Stimulated activated CD8-positive, alpha-beta memory T cell treated with anti-CD3 and anti-CD28 coated beads, Interleukin-12 subunit alpha, Interleukin-12 subunit beta, amount 100 ng/mL, for 24 hours (primary cell): Measurements from ENCODE around the gene SLIT1.

ENCODE experiments used
- DNase-seq: peaks from one replicate; pipeline ENCODE4 v3.0.0-alpha.2; 2020; ENCODE audit errors: extremely low read depth

SLIT1 gene

DNA sequence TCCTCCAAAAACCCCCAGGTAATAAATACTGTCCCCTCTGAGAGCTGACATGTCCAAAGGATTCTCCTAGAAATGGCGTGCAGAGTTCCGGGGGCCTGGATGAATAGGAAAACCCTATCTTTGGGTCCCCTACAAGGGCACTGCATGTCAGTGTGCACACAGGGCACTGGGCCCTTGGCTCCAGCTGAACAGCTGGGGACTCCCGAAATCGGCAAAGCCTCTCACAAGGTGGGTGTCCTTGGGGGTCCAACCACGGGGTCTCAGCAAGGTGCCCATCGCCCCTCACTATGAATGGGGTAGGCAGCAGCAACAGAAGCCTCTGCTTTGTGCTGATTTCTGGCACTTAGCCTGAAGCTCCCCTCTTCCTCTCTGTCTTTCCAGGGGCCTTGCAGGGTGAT is 46.1 kb downstream of the SLIT1 start:
- DNase-seq, result no peak

DNA sequence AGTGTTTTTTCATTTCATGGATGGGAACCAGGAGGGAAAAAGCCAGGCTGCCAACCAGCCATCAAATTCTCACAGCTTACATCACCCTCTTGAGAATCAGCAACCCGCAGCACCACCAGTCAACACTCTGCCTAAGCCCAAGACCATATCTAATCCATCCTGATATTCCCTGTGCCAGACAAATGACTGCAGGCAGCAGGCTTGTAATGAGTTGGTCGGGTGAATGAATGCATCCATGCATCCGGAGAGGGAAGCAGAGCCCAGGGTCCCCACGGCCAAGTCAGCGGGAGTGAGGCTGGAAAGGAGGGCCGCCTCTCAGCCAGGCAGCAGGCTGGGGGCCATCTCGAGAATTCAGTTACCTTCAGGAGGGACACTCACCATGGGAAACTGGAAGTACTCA is 46.9 kb downstream of the SLIT1 start:
- no peak for DNase-seq

DNA sequence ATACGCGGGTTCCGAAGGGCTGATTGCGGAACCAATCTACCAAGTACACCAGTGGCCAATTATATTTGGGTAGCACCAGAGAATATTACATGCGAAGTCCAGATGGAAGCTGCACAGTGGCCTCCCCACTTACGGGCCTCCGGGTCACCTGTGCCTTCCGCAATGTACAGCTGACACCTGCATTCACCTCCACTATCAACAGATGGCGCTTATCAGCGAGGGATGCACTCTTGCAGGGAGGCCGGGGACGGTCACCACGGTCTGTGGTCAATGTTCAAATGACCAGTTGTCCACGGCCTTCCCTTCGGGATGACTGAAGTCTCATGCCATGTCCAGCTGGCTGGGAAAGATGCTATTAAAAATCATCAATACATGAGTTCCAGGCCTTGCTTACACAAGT is 47.6 kb downstream of the SLIT1 start:
- DNase-seq, result no peak

DNA sequence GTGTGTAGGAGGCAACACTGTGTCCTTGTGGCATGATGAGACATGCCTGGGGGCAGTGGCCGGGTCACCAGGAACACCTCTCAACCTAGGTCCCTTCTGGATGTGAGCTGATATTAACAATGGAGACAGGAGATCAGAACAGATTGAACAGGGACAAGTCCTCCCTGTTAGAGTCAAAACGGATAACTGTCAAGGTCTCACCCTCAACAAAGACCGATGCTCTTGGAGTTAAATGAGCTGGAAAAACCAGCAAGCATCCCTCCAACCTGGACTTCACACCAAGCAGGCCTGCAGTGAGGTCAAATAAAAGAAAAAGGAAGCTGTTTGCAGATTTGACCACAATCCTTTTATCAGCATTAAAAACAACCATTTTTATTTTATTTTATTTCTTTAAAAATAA is 49.0 kb downstream of the SLIT1 start:
- DNase-seq, result no peak

DNA sequence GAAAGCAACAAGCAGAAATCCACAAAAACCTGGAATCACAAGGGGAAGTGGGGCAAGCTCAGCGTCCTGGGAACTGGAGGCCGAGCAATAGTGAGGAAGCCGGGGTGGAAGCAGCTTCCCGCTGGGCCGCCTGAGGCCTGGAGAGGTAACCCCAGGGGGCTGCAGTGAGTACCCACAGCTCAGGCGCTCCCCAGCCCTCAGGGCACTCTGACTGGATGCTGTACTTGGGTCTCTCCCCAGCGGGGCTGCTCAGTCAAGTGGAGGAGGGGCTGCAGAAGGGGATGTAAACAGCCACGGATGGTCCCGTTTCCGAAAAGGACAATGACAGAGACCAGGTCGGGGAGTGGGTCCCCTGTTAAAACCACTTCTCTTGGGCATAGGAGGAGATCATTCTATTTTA is 50.3 kb downstream of the SLIT1 start:
- no peak for DNase-seq

DNA sequence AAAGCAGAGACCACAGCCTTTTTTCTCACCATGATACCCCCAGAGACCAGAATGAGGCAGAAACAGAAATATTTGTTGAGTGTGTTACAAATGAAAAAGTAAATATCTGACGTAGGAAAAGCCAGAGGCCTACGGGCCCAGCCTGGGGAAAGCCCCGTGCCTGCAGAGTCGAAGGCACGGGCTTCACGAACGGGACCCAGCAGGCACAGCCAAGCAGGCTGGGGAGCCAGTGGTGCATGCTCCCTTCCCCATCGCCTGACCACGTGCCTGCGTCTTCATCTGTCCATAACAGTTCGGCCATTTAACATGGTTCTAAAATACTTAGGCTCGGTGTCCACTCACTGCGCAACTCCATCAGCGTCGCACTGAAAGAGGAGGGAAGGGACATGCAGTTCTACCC is 50.8 kb downstream of the SLIT1 start:
- no peak for DNase-seq

DNA sequence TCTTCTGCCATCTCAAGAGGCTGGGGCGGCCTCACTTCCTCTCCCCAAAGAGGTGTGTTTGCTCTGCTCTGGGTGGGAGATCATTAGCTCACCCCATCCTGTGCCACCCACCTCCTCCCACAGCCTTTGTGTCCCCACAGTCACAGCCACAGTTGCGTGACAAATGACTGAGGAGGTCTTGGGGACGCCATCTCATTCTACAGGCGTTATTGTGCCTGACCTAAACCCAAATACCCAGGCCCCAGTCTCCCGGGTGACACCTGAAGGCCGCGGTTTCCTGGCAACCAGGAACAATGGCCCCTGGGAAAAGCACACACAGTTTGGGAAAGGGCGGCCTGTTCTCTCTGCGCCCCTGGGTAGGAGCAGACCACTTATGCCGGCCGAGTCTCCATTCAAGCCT is 51.6 kb downstream of the SLIT1 start:
- DNase-seq, result no peak

DNA sequence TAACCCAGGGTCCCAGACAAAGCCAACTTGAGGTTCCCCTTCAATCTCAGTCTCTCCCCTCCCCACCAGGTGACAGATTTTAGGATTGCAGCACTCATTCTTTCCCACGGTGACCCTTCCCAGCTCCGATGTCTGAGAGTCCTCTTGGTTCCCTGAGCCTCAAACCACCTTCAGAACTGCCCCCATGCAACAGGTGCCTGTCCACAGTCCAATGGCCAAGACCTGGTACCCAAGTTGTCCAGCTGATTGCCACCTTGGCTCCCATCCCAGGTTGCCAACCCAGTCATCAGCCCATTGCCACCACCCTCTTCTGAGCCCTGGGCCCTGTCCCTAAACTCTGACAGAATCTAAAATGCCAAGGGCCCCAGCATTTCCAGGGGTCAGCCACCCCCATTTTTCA is 53.5 kb downstream of the SLIT1 start:
- DNase-seq, result no peak

DNA sequence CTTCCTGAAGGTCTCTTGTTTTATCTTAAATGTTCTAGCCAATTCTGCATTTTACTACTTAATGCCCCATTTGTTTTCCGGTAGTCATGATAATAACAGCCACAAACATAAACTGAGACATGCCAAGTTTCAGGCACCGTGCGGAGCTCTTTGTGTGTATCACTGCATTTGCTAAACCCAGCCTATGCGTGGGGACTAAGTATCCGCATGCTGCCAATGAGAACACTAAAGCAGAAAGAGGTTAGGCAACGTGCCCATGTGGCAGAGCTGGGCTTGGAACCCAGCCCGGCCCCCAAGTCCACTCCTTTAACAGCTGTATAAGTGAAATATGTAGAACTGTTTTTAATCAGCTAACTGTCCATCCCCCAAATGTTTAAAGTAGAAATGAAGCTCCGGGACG is 54.1 kb downstream of the SLIT1 start:
- DNase-seq, result no peak

DNA sequence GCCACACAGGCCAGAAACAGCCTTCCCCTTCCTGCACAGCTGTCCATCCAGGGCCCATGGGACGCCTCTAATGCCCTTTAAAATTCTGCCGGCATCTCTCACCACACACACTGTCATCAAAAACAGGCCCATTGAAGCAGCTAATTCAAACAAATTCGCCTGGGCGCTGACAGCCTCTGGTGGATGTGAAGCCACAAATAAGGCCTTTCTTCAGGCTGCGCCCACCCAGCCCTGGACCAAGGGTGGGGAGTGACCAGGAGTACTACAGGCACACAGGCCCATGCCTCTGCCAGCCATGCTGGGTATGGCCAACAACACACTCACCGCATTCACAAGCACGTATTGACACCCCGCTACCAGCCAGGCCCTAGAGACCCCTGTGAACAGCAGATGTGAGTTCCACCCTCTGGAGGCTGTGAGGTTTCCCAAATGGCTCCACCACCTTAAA is 54.6 kb downstream of the SLIT1 start:
- DNase-seq, result no peak

DNA sequence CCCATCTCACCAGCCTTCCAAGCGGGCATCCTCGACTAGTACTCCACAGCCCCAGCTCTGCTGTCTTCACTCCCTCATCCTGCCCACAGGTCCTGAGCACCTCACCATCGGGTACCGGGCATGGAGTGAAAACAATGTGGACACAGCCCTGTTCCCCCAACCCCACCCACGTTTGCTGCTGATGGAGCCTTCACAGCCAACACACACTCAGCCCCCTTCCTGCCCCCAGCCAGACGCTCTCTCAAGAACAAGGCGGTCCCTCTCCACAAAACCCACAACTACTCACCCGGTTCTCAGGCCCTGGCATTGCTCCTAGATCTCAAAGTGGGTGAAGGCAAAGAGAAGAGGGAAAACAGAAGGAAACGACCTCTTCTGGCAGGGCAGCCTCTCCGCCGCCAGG is 56.1 kb downstream of the SLIT1 start:
- DNase-seq, result no peak

DNA sequence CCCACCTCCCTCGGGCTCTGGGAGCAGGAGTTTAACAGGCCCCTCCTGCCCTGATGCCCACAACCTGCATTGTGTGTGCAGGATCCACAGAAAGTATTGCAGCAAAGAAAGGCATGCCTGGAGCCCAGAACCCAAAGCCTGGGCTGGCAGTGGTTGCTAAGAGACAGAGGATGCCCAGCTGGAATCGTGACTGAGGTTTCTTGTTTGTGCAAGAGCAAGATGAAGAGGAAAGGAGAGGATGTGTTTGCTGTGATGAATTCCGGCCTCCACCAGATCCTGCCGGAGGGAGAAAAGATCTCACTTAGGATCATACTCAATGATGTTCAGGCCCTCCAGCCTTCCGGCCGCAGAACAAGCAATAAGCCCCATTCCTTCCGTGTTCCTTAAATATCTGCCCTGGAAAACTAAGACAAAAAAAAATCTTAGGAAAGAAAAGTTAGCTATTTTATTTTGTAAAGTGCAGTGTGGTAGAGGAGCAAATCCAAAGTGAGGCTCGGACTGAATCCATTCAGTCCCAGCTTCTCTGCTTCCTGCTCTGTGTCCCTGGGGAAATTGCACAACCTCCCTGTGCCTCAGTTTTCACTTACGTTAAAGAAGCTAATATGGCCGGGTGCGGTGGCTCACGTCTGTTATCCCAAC is 57.1 kb downstream of the SLIT1 start:
- DNase-seq, result no peak

DNA sequence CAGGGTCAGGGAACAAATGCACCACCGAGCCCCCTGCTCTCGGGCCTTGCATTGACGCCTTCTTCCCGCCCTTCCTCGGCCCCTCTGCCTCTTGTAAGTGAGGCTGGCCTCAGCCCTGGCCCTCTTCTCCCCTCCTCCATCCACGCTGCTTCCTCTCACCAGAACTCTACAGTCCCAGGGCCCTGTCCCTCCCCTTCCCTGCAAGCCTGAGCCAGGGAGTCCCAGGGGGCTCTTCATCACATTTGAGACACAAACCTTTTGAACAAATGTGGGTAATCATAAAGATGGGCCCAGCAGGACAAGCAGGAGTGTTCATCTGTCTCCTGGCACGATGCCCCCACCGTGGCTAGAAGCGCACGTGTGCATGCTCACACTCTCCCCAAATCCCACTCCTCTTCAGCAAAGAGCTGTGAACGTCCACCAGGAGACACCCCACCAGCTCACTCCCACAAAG is 57.7 kb downstream of the SLIT1 start:
- DNase-seq, result no peak

DNA sequence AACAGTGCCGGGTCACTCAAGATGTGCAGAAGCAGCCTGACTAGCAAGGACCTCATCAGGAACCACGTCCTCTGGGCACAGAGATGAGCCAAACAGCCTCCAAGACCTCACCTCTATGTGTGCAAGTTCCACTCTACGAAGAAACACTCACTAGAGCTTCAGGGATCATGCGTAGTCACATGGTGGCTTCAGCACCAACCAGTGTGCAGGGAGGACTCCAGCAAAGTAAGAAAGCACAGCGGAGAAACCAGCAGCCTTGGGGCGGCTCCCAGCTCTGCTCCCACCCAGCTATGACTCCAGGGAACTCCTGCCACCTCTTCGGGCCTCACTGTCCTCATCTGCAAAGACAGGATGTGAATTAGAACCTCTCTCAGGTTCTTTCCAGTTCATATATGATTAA is 58.2 kb downstream of the SLIT1 start:
- no peak for DNase-seq

DNA sequence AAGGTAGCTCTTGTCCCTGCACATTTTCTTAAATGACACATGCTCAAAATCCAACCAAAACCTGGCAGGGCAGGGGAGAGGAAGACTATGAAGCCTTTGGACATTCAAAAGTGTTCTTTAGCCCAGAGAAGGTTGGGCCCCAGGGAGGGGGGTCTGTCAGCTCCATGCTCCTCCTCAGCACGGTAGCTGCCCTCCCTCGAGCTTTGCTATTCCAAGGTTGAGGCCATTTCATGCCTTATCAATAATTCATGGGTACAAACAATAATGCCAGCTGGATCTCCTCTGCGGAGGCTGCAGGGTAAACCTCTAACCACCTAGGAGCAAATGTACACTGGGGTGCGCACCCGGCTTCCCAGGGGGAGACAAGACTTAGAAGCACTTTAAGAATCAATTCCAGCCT is 61.5 kb downstream of the SLIT1 start:
- DNase-seq, result no peak

DNA sequence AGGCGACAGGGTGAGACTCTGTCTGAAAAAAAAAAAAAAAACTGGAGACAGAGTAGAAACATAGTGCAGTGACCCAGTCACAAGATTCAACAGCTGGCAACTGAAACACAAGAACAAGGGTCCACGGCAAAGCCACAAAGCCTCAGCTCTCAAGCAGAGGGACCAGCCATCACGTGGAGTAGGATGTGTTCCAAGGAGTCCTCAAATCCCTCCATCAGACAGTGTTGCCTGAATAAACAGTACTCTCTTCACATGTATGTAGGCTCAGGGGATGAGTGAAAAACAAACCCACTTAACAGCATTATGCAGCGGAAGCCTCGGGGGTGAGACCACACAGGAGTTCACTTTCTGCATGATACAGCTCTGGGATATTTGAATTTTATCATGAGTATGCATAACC is 62.0 kb downstream of the SLIT1 start:
- no peak for DNase-seq

DNA sequence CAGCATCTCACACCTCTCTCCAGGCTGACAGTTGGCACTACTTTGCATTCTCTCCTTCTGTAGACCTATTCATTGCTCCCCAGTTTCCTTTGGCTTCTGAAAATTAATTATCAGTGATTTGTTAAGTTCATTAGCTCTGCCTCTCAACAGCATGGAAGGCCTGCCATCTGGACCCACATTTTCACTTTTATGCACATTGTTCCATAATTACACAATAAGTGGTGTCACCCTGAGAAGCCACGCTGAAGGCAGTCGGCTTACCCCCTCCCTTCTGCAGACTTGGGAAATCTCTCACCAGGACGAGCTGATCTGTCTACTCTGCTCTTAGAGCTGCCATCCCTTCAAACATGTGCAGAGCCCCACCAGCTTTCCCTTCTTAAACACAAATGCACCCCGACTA is 64.7 kb downstream of the SLIT1 start:
- no peak for DNase-seq

DNA sequence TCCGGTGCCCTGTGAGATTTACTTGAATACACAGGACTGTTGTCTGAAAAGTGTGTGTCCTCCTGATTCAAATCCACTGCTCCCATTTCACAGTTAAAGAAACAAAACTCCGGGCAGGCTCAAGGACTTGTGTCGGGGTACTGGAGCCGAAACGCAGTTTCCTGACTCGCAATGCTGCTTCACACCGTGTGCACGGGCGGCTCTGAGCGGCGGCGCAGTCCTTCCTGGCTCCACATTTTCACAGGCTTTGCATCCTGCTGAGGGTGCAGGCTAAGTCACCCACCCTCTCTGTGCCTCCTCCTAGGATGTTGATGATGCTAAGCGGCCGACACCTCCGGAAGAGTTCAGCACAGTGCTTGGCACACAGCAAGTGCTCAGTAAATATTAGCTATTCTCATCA is 65.4 kb downstream of the SLIT1 start:
- DNase-seq, result no peak

DNA sequence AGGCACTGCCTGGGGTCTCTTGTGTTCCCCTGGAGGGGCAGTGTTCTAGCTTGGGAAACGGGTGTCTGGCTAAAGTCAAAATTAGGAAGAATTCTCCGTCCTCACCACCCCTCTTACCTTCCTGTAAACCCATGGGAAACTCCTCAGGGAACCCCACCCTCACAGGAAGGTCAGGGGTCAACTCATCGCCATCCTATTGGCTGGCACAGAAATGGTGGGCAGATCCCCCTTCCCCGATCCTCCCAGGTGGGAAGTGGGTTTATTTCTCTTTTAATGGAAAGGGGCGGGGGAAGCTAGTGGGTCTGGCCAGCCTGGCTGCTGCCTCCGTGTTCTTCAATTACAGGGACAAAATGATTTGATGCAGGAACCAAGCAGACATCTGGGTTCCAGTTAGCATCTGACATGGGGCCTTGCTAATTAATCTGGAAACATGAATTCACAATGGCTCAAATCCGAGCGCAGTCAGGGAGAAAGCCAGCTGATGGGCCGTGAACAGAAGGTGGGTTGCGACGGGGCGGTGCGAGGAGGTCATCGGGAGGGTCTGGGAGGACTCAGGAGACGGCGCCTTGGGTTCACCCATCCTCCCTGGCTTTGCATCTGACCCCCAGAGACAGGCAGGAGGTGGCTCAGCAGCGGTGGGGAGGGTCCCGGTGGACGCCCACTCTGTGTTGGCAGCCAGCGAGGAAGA is 66.6 kb downstream of the SLIT1 start:
- no peak for DNase-seq

DNA sequence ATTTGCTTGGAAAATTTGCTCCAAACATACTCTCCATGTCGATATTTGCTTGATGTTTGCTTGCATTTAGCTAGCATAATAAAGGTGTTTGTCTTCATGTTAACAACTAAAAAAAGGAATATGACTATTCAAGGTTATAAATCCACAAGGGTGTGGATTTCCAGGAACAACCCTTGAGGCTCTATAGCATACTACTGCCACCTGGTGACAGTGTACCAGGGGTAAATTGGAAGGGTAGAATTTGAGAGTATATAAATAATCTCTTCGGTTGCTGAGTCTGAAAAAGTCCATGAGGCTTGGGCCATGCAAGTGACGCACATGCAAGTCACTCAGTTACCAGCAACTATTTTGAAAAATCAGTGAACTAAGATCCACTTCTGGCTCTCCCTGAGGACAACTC is 68.4 kb downstream of the SLIT1 start:
- no peak for DNase-seq

DNA sequence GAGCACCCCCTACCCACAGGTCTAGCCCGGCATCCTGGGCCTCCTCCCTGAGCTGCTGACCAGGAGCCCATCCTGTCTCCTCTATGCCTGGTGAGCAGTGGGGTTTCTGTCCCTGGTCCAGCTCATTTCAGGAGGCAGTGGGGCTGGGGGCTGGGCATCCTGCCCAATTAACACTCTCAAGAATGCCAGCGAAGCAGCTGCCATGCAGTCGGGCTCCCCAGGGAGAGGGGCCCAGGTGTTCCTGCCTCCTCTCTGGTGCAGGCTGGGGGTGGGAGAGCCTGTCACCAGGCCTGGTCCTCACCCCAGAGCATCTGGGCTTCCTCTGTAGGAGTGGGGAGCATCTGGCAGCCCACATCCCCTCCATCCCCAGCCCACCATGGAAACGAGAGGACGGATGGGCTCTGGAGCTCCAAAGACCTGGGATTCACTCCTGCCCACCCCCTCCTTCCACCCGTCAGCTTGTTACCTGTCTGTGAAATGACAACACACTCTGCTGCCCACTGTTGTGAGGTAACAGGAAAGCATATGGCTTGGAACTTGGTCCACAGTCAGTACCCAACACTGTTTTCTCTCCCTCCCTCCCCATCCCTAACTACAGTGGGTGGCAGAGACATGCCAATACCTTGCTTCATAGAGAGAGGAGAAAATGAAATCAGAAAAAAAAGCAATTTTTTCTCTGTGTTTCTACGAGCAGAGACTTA is 69.1 kb downstream of the SLIT1 start:
- no peak for DNase-seq

DNA sequence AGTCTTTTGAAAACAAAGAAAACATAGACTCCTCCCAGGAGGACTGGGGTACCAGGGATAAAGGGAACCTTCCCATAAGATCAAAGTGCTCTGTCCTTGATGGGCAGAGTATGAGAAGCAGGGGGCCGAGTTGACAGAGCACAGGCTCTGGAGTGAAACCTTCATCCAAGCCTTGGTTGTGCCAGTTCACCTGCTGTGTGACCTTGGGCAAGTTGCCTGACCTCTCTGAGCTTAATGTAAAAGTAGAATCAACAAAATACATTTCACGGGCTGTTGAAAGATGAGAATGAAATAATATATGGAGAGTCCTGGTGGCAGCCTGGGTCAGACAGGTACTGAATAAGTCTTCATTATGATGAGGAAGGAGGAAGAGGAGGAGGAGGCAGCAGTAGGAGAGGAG is 69.9 kb downstream of the SLIT1 start:
- DNase-seq, result no peak

DNA sequence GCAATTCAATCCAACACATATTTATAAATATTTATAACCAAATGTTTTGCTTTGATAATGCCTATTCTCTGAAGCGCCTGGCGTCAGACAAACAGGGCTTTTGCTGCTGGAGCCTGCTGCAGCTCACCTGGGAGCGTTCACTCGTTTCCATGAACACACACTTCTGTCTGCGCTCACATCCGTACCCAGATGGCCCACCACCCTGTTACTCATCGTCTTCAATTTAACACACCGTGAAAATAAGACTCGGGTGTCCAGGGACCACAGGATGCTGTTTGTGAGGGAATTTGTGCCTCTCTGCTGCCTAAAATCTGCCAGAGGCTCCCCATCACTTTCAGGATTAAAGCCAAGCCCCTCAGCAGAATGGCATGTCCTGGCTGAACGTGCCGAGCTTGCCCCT is 74.1 kb downstream of the SLIT1 start:
- DNase-seq, result no peak
